NT2/D1 (cell line): Measurements from ENCODE around the gene ZBTB40.

Source experiments
- SUZ12 ChIP-seq: IDR thresholded peaks from 2 replicates; pipeline ENCODE4 v1.6.1; 2011; ENCODE audit not compliant: insufficient read length, insufficient read depth; ENCODE audit errors: extremely low read depth
- YY1 ChIP-seq: IDR thresholded peaks from 2 replicates; pipeline ENCODE4 v1.6.1; 2011; ENCODE audit not compliant: insufficient read length, insufficient read depth

DNA sequence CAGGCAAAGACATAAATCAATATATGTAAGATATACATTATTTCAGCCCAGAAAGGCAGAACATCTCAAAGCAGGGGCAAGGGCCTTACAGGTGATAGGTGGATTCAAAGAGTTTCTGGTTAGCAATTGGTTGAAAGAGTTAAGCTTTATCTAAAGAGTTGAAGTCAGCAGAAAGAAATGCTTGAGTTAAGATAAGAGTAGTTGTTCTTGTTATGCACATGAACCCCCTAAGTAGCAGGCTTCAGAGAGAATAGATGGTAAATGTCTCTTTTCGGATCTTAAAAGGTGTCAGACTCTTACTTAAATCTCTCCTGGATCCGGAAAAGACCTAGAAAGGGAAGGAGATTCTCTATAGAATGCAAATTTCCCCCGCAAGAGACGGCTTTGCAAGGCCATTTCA, 8.3 kb upstream of the ZBTB40 start:
- no peak for TF ChIP-seq YY1
- no peak for TF ChIP-seq SUZ12
